HG02610 (cell line): Measurements from ENCODE around the gene PRPF31.
"Not testable (repeated sequence)": the region's sequence is repeated elsewhere in the genome, so short reads cannot be mapped to it uniquely, and the experiment has no call there.

Source experiments
- ATAC-seq: cut with Tn5 transposase; IDR thresholded peaks from one replicate; pipeline ENCODE4 v1.9.1; 2021; ENCODE audit warnings: mild to moderate bottlenecking, moderate library complexity; ENCODE audit not compliant: unreplicated experiment

PRPF31 gene

DNA sequence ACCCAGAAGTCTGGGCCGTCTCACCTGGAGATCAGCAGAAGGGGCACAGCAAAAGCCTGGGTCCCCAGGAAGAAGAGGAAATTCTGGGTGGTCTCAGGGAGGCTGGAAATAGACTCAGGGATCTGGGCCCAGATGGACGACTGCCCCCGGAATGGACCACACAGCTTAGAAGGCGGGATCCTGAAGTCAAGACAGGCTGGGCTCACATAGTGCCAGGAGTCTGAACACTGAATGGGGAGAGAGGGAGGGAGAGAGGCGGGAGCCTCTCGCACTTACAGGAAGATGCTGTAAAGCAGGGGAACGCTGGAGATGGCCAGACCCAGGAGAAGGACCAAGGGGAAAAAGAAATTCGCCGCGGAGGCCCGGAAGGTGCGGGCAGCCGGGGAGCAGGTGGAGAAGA lies 45.3 kb downstream of the PRPF31 start:
- no peak for ATAC-seq

DNA sequence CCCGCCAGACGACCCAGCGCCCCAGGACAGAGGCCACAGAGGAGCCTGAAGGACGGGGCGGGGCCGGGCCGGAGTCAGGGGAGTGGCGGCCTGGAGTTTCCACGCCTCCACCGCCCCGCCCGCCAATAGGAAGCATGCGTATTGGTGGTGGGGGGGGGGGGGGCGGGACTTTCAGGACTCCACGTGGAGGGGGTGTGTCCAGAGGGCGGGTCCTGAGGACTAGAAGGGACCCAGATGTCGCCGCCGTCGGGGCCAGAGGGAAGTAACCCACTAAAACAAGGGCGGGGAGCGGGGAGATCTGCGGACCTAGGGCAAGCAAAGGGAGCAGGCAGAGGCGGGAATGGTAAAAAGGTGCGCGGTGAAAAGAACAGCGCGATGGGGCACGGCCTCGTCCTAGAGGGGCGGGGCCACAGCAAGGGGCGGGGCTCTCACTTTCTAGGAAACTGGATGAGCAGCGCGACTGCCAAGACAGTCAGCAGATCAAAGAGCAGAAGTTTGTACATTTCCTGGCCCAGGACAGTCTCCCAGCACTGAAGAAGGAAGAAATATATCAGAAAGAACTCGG lies 46.8 kb downstream of the PRPF31 start:
- no peak for ATAC-seq

- no peak for ATAC-seq
These were observed 47.3 kb downstream of the PRPF31 start for GRCh38 chr19:54162884-54163283.

DNA sequence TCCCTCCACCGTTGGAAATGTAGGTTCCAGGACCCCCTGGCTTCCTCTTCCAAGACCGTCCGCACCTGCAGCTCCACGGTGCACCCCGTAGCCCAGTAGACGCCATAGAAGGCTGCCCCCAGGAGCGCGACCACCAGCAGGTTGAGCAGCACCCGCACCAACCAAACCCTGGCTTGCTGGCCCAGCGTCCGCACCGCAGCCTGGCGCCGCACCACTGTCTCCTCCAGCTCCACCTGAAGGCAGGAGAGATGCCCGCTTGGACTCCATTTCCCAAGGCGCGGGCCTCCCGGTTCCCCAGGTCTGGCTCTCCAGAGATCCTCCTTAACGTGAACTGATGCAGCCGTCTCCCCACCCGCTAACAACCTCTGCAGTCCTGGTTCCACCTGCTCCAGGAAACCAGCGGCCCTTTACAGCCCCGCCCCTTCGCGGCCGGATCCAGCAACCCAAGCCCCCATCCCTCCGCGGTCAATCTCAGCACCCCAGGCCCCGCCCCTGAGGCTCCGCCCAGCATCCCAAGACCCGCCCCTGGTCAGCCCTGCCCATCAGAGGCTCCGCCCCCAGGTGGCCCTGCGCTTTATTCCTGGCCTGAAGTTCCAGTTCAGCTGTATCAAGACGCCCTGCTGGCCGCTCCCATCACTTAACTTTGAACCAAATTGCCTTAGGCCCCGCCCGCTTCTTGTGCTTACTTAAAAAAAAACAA lies 49.0 kb downstream of the PRPF31 start:
- no peak for ATAC-seq

DNA sequence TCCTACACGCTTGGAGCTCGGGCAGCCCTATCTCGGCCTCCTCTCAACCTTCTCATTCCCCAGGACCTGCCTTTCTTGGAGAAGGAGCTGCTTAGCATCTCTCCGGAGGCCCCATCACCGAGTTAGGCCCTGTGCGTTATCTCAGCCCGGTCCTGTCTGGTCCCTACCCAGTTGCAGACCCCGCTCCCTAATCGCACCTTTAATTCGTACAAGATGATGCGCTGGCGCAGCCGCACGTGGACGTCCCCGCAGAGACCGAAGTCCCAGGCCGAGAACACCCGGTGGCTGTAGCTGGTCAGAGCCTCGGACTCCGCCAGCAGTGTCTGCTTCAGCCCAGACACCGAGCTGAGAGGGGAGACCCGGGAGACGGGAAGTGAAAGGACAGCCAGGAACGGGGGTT lies 49.7 kb downstream of the PRPF31 start:
- ATAC-seq = no peak

DNA sequence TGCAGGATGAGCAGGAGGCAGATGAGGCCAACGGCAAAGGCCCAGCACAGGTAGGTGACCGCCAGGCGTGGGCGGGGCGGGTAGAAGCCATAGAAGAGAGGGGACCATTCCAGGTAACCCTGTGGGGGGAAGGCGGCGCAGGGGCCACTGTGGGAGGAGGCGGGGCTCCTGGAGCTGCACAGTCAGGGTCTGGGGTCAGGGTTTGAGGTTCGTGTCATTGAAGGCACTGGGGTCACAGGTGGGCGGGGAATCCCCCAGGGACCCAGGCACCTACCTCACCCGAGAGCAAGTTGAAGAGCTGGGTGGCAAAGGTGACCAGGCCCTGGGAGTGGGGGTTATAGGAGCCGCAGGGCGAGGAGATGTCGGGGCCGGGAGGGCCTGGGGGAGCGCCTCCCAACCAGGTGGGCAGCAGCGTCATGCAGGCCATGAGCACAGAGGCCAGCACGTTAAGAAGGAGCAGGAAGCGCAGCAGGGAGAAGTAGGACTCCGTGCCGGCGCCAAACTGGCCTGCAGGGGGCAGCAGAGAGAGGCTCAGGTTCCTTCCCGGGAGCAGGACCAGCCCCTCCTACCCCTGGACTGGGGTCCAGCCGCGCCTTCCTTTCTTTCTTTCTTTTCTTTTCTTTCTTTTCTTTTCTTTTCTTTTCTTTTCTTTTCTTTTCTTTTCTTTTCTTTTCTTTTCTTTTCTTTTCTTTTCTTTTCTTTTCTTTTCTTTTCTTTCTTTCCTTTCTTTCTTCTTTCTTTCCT lies 52.8 kb downstream of the PRPF31 start:
- no peak for ATAC-seq

GRCh38 chr19:54169149-54169740 lies 53.7 kb downstream of the PRPF31 start:
- no peak for ATAC-seq

DNA sequence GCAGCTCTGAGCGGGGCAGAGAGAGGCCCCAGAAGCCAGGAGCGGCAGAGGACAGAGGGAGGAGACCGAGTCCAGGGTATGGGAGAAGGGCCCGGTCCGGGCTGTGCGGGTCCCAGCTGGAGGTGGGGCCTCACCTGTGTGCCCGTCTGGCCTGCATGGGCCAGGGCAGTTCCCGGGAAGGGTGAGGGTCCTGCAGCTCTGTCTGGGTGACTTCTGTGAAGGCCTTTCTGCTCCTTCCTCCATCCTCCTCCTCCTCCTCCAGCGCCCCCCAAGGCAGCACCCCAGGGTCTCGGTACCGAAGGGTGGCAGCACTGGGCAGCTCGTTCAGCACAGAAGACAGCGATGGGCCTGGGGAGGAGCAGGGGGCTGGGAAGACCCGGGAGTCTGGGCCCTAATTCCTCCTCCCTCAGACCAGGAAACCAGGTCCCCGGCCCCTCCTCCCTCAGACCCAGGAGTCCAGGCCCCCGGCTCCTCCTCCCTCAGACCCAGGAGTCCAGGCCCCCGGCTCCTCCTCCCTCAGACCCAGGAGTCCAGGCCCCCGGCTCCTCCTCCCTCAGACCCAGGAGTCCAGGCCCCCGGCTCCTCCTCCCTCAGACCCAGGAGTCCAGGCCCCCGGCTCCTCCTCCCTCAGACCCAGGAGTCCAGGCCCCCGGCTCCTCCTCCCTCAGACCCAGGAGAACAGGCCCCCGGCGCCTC lies 56.3 kb downstream of the PRPF31 start:
- ATAC-seq = not testable (repeated sequence)

DNA sequence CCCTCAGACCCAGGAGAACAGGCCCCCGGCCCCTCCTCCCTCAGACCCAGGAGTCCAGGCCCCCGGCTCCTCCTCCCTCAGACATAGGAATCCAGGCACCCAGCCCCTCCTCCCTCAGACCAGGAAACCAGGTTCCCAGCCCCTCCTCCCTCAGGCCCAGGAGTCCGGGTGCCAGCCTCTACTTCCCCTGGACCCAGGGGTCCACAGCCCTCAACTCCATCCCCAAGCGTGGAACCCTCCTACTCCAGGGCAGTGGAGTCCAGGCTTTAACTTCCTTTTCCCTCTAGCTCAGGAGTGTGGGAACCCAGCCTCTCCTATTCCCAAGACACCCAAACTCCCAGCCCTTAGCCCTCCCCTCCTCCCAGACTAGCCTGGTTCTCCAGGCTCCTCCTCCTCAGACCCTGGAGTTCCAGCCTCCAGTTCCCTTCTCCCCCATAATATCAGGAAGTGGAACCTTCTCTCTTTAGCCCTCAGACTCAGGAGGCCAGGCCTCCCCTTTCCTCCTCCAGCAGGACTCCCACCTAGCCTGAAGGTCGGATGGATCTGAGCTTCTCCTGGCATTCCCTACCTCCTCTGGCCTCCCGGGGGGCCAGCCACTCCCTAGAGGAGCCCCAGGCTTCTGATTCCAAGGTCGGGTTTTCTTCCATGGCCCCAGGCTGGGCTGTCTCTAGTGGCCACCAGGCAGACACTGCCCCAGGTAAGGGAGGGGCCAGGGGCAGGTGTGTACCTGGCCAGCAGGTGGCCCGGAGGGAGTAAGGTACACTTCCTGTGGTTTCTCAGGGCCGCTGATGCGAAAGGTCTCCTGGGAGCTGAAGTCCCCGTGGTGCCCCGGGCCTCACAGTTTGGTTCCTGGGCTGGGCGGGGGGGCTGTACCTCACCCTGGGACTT lies 57.2 kb downstream of the PRPF31 start, which contains the start of gene TMC4:
Gene TMC4, minus strand, starts transcription at position 690 of the 888 bp plus-strand sequence. Its CDS starts 43 bp downstream, at position 647.
- ATAC-seq = no peak

DNA sequence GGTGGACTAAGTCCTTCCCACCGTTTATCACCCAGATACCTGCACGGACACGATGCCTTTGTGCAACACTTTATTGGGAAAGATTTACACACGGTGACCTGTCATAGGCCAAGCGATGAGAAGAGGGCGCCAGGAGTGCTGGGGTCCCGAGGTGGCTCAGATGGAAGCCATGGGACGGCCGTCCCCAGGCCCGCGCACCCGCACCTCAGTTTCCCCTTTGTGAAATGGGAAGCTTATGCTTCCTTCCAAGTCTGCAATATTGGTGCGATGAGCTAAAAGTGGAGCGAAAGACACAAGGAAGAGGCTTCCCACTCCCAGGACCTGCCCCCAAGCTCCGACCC lies 57.8 kb downstream of the PRPF31 start:
- no peak for ATAC-seq

DNA sequence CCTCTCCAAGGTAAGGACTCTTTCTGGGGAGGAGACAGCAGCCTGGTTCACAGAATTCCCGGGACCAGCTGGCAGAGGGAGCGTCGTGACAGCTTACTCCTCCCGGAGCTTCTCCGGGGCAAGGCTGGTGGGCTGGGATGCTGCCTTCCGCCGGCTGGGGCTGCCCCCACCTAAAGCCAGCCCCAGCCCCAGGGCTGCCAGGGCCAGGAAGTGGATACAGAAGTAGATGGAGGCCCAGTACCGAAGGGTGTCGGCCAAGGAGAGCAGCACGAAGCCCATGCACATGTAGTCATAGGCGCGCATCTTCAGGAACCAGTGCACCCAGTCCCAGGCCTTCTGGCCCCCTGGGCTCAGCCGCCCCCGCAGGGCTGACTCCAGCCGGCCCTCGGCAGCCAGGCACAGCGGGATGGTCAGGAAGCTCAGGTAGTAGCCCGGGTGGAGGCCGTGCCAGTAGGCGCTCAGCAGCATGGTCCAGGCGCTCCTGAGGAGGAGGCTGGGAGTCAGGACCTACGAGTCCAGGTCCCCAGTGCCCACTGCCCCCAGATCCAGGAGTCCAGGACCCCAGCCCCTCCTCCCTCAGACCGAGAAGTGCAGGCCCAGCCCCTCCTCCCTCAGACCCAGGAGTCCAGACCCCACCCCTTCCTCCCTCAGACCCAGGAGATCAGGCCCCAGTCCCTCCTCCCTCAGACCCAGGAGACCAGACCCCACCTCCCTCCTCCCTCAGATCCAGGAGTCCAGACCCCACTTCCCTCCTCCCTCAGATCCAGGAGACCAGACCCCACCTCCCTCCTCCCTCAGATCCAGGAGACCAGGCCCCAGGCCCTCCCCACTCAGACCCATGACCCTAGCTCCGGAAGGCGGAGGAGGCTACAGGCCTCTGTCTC lies 58.6 kb downstream of the PRPF31 start:
- ATAC-seq = no peak

DNA sequence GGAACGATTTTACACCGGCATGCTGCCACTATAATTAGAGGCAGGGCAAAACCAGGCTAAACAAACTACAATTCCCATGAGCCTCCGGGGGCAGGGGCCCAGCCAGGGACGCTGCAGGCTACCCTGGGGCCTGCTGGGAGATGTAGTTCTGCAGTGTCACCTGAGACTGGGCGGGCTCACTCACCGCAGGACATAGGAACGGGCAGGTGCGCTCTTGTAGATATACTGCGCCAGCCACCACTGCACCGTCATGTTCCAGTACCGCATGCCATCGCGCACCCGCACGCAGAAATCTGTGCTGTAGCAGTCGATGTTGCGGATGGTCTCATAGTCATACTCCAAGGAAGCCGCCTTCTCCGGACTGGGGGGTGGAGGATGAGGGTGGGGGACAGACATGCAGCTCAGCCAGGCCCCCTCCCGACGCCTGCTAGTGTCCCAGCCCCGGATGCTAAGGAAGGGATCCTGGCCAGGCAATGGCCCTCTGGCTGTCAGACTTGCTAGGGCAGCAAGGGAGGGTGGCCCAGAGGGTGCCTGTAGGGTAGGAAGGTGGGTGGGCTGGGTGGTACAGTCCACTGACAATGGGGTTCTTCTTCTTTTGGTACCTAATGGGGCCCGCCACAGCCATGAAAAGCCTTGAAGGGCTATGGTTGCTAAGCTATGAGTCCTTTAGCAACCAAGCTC lies 63.2 kb downstream of the PRPF31 start:
- no peak for ATAC-seq

GRCh38 chr19:54179262-54179852 lies 63.8 kb downstream of the PRPF31 start:
- no peak for ATAC-seq

DNA sequence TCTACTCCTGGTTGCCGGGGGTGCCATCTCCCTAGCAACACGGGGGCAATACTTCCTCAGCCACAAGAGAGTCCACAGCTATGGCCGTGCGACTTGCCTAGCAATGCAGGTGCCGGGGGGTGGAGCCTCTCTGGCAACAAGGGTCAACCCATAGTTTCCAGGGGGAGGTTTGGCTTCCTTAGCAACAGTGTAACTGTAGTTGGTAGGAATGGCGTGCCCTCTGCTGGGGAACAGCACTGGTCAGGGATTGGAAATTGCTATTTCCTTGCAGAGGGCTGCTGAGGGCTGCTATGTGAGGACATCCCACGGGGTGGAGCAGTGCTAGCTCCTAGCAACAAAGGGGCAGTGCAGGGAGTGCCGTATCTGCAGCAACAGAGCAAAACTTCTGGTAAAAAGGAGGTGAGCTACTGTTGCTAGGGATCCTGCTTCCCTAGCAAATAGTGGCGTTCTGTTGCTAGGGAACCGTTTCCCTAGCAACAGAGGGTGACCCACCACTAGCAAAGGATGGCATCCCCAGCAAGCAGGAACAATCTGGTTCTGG lies 64.4 kb downstream of the PRPF31 start:
- no peak for ATAC-seq

DNA sequence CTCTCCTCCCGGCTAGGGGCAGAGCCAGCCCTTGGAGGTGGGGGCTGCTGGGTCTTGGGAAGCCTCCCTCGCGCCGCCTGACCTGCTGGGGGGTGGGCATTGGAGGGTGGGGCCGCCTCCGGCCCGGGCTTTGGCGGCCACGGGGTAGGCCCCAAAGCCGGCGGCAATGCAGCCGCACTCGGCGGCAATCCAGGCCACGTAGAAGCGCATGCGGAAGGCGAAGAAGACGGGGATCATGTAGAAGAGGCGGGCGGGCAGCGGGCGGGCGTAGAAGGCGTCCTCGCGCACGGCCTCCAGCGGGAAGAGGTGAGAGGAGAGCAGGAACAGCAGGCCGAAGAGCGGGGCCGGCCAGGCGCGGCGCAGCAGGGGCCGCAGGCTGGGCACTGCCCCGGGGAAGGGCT lies 65.1 kb downstream of the PRPF31 start:
- ATAC-seq = no peak
